Measurements from ENCODE around the gene VPS33B.

DNA sequence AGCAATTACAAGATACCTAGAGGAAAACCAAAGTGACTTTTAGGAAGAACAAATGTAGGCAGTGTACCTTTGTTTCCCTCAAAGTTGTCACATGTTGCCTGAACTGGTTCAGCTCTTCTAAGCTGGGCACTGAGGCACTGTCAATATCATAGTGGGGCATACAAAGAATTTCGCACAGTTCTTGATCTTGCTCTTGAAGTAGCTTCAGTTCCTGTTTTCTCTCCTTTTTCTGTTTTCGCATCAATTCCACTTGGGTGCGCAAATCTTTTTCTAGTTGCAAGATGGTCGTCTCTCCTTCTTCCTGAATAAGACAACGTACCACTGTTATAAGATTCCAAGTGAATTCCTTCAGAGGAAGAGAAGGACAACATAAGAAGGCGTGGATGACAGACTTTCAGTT is 40.7 kb downstream of the VPS33B start:
- no peak for TF ChIP-seq CTCF (conservative IDR thresholded peaks at IDR 0.05; ENCODE audit: low read length)
- no peak for TF ChIP-seq EZH2phosphoT487 (IDR thresholded peaks at IDR 0.05; ENCODE audit: borderline replicate concordance, low read depth, low read length)
